A673 (cell line): ENCODE results near the gene CFD. TPM values are rescaled to one million over a fixed set of nuclear protein-coding genes. Genes with fewer than 3 reads are reported as not detected.
A peak's percentile ranks its signal among the peaks of the same experiment; 100 is the strongest.
"Not testable (repeated sequence)": the region's sequence is repeated elsewhere in the genome, so short reads cannot be mapped to it uniquely, and the experiment has no call there.

Experiments
- BruUV-seq: library from RNA; stranded (reverse); fragments of 400-500 nt; replicated peaks from 2 replicates; lab custom pipeline; 2021; lab: Mats Ljungman, UMichigan
- CTCF ChIA-PET: fragments of 300-600 bp; sonication (Branson Sonifier 250); formaldehyde crosslinking; loops from one replicate; lab custom pipeline; 2022; ENCODE audit warnings: antibody characterized with exemption; lab: Charles Lee
- POLR2A ChIA-PET: fragments of 300-600 bp; sonication (Branson Sonifier 250); formaldehyde crosslinking; loops from one replicate; lab custom pipeline; 2022; ENCODE audit warnings: antibody characterized with exemption; ENCODE audit not compliant: low non-redundant PET; lab: Charles Lee
- DNase-seq: peaks from one replicate; pipeline ENCODE4 v3.0.0-alpha.2; 2015; ENCODE audit warnings: low spot score
- H3K27ac ChIP-seq: fragments of 200-600 bp; sonication (generic); 2 replicates; pipeline ENCODE4 v1.5.1; 2016; ENCODE audit warnings: mixed run types, low read depth, mild to moderate bottlenecking, mixed read lengths, antibody characterized with exemption, low read length; ENCODE audit not compliant: poor library complexity, severe bottlenecking
- H3K27me3 ChIP-seq: fragments of 200-600 bp; sonication (generic); replicated peaks from 2 replicates; pipeline ENCODE4 v1.6.1; 2017; ENCODE audit warnings: mixed run types, low read depth, mild to moderate bottlenecking, mixed read lengths, antibody characterized with exemption, low read length; ENCODE audit not compliant: insufficient read depth, poor library complexity
- H3K36me3 ChIP-seq: fragments of 200-600 bp; sonication (generic); 2 replicates; pipeline ENCODE4 v1.6.1; 2016; ENCODE audit warnings: mixed run types, mild to moderate bottlenecking, mixed read lengths, antibody characterized with exemption, low read length; ENCODE audit not compliant: insufficient read depth, poor library complexity, severe bottlenecking
- H3K4me1 ChIP-seq: fragments of 200-600 bp; sonication (generic); 2 replicates; pipeline ENCODE4 v1.6.1; 2017; ENCODE audit warnings: mixed run types, mild to moderate bottlenecking, mixed read lengths, antibody characterized with exemption, low read length; ENCODE audit not compliant: insufficient read depth, poor library complexity, severe bottlenecking
- H3K4me3 ChIP-seq: fragments of 200-600 bp; sonication (generic); 2 replicates; pipeline ENCODE4 v1.5.1; 2016; ENCODE audit warnings: low read depth, mixed run types, mild to moderate bottlenecking, mixed read lengths, low read length; ENCODE audit not compliant: poor library complexity, severe bottlenecking
- H3K9me3 ChIP-seq: fragments of 200-600 bp; sonication (generic); 2 replicates; pipeline ENCODE4 v1.6.1; 2016; ENCODE audit warnings: mixed run types, low read depth, mild to moderate bottlenecking, mixed read lengths, antibody characterized with exemption, low read length; ENCODE audit not compliant: poor library complexity, severe bottlenecking
- CTCF ChIP-seq: fragments of 300-800, 200-600 bp; sonication (generic); conservative IDR thresholded peaks from 2 replicates; pipeline ENCODE4 v1.5.1; 2017; ENCODE audit warnings: low read depth, mild to moderate bottlenecking, antibody characterized with exemption, low read length, moderate library complexity, mixed read lengths
- EZH2 ChIP-seq: fragments of 200-600 bp; sonication (generic); IDR thresholded peaks from 2 replicates; pipeline ENCODE4 v1.6.1; 2017; ENCODE audit warnings: borderline replicate concordance, low read depth, mild to moderate bottlenecking, mixed read lengths, antibody characterized with exemption, low read length; ENCODE audit not compliant: poor library complexity, severe bottlenecking
- intact Hi-C: fragments of 100-400 bp; cut with micrococcal nuclease; formaldehyde crosslinking; loops from one replicate; pipeline ENCODE4 v1.10.0; 2022; ENCODE audit not compliant: unreplicated experiment
- total RNA-seq: library from RNA; stranded (reverse); gene quantifications from 2 replicates; pipeline ENCODE4 v1.2.3, GENCODE V29; 2021

The CFD gene
- total RNA-seq, 1 experiment from 2014 or later, result 1.1 TPM

GRCh38 chr19:889662-890295 lies 30.3 kb downstream of the CFD start:
- Histone ChIP-seq H3K4me1 (no peaks in the 10 kb centered on the region), H3K27ac (no peak overlapping the region), H3K27me3 (no peaks in the 10 kb centered on the region), H3K36me3 (peaks cover 32% of the 10 kb centered on the region), H3K9me3 (no peaks in the 10 kb centered on the region), H3K4me3 (no peak overlapping the region)
- CTCF ChIA-PET, result no interaction called here
- no peak for DNase-seq
- POLR2A ChIA-PET, result no interaction called here
- intact Hi-C loops, result no loop called here
- TF ChIP-seq EZH2, result no peak
- TF ChIP-seq CTCF, result no peak
- BruUV-seq, result no TSS peak

- POLR2A ChIA-PET, result no interaction called here
- TF ChIP-seq EZH2 (no peak), CTCF (no peak)
- intact Hi-C loops, result no loop called here
Observed at GRCh38 chr19:890831-891230, 31.4 kb downstream of the CFD start.

GRCh38 chr19:891421-892200 lies 32.1 kb downstream of the CFD start:
- intact Hi-C loops, H3K27me3 ChIP-seq, POLR2A ChIA-PET, H3K9me3 ChIP-seq, DNase-seq, BruUV-seq, H3K4me1 ChIP-seq, CTCF ChIA-PET: not testable (repeated sequence)
- H3K4me3 ChIP-seq, result peak overlapping the region; percentile 82
- H3K36me3 ChIP-seq, result peaks cover 24% of the 10 kb centered on the region
- H3K27ac ChIP-seq, result peak overlapping the region; percentile 98

More at GRCh38 chr19:890831-891230, 31.4 kb downstream of the CFD start:
- Histone ChIP-seq H3K4me3 (no peak overlapping the region), H3K27me3 (no peaks in the 10 kb centered on the region), H3K36me3 (peaks cover 24% of the 10 kb centered on the region), H3K4me1 (no peaks in the 10 kb centered on the region), H3K27ac (no peak overlapping the region), H3K9me3 (no peaks in the 10 kb centered on the region)
- DNase-seq, result no peak
- CTCF ChIA-PET, result no interaction called here
- BruUV-seq, result no TSS peak
